ENCODE results near the gene IPO8. TPM values are rescaled to one million over a fixed set of nuclear protein-coding genes. Genes with fewer than 3 reads are reported as not detected.

IPO8 gene
- total RNA-seq (10 to 100 TPM; 20.8 to 30.7 (median 24.8) TPM), polyA plus RNA-seq (1 to 10 TPM; 7.3 to 9.6 TPM)
- long read RNA-seq, donor 1, partial matches to known transcripts: 5 of 7 reads
- long read RNA-seq, donor 1, other reads (novel, unspliced or antisense): 2 of 7 reads
- long read RNA-seq, donor 2, full-length matches to known transcripts: 4 of 11 reads
- long read RNA-seq, donor 2, partial matches to known transcripts: 4 of 11 reads
- long read RNA-seq, donor 2, other reads (novel, unspliced or antisense): 3 of 11 reads
- long read RNA-seq, donor 3, partial matches to known transcripts: 8 of 8 reads
- long read RNA-seq, donor 3, other reads (novel, unspliced or antisense): 0 of 8 reads

- Histone ChIP-seq H3K4me1 (peaks cover 7 to 51% (median 36%) of the 10 kb centered on the region in 9 donors), H3K27me3 (no peaks in the 10 kb centered on the region), H3K4me3 (peak within 1 kb of the TSS; percentile 88 to 100 (median 95)), H3K9me3 (no peaks in the 10 kb centered on the region), H3K36me3 (no peaks in the 10 kb centered on the region), H3K27ac (peak within 1 kb of the TSS in 9 of 10 donors; percentile 56 to 92 (median 78))
- TF ChIP-seq CTCF (IDR thresholded peaks at IDR 0.05): peak in 7 of 9 donors; percentile 7 to 43 (median 34)
- intact Hi-C loops (cut with DNase I): loop anchor here in 7 of 10 donors (2.0 to 10.0 kb wide), 6 partner anchors 57 to 112 kb away; partner anchors contain the start of gene CAPRIN2 (in 5 of the 7)
- 0% methylated on average over 69 to 71 of the region's 71 CpGs for WGBS, 2 donors
- ATAC-seq (peak; percentile 94 to 98 (median 97)), DNase-seq (peak; percentile 92 to 95)
Measured at GRCh38 chr12:30695199-30696102, at the start of gene IPO8. Gene IPO8, minus strand, starts transcription at chr12:30695869. Its CDS starts 222 bp downstream, at chr12:30695647.

GRCh38 chr12:30744321-30744720 is 48.7 kb upstream of the IPO8 start:
- H3K27ac ChIP-seq: no peak overlapping the region
- no peak overlapping the region for H3K4me3 ChIP-seq
- TF ChIP-seq CTCF (IDR thresholded peaks at IDR 0.05): no peak
- peaks cover 0 to 39% (median 0%) of the 10 kb centered on the region in 9 donors for H3K36me3 ChIP-seq
- 97 to 99% methylated on average over 2 of the region's 2 CpGs for WGBS, 2 donors
- intact Hi-C loops (cut with DNase I): loop anchor here in 1 of 10 donors (10.0 kb wide), 1 partner anchor 60 kb away; no protein-coding TSS in a partner anchor
- H3K9me3 ChIP-seq: no peaks in the 10 kb centered on the region
- ATAC-seq: no peak
- no peaks in the 10 kb centered on the region for H3K27me3 ChIP-seq
- no peak for DNase-seq
- H3K4me1 ChIP-seq: peaks cover 0 to 5% (median 0%) of the 10 kb centered on the region in 9 donors

DNA sequence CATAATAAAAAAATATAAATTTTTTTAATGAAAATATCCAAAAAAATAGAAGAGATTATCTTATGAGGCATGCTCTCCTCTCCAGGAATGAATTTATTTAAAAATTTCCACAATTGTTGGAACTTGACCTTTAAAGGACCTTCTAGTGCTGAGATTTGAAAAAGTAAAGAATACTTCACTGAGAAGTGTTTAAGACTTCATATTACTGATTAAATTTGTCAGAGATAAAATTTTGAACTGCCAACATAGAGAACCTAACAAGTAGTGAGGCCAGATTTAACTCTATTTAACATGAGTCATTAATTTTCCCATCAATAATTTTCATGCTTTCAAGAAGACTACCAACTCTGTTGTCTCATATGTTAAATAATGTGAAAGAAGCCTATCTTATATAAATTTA is 44.6 kb upstream of the IPO8 start:
- Histone ChIP-seq H3K4me1 (no peaks in the 10 kb centered on the region), H3K27ac (no peak overlapping the region), H3K36me3 (peaks cover 0 to 47% (median 0%) of the 10 kb centered on the region in 9 donors), H3K9me3 (no peaks in the 10 kb centered on the region), H3K27me3 (no peaks in the 10 kb centered on the region), H3K4me3 (no peak overlapping the region)
- ATAC-seq: no peak
- DNase-seq: no peak
- intact Hi-C loops (cut with DNase I): loop anchor here in 1 of 10 donors (10.0 kb wide), 1 partner anchor 55 kb away; no protein-coding TSS in a partner anchor
- TF ChIP-seq CTCF (IDR thresholded peaks at IDR 0.05): no peak

DNA sequence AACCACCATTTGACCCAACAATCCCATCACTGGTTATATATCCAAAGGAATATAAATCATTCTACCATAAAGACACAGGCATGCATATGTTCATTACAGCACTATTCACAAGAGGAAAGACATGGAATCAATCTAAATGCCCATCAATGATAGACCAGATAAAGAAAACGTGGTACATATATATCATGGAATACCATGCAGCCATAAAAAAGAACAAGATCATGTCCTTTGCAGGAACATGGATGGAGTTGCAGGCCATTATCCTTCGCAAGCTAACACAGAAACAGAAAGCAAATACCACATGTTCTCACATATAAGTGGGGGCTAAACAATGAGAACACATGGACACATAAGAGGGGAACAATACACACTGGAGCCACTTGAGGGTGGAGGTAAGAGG is 43.4 kb upstream of the IPO8 start:
- WGBS, 2 donors: 94 to 95% methylated on average over 2 of the region's 2 CpGs
- no peaks in the 10 kb centered on the region for H3K4me1 ChIP-seq
- TF ChIP-seq CTCF (IDR thresholded peaks at IDR 0.05): no peak
- H3K36me3 ChIP-seq: peaks cover 0 to 60% (median 0%) of the 10 kb centered on the region in 9 donors
- no peaks in the 10 kb centered on the region for H3K9me3 ChIP-seq
- DNase-seq (no peak), ATAC-seq (no peak)
- no peak overlapping the region for H3K4me3 ChIP-seq
- intact Hi-C loops (cut with DNase I): no loop called here
- no peak overlapping the region for H3K27ac ChIP-seq
- H3K27me3 ChIP-seq: no peaks in the 10 kb centered on the region

Data from heart right ventricle (tissue), 16 donors.